GM12801 (cell line): ENCODE data around the gene UQCC5.

Source experiments
- TF ChIP-seq, protein P1 (sequence below): IDR thresholded peaks from one replicate; pipeline ENCODE4 v1.5.1; 2011; ENCODE audit warnings: control low read depth; ENCODE audit not compliant: insufficient read length; ENCODE audit errors: extremely low read depth

UQCC5 gene

DNA sequence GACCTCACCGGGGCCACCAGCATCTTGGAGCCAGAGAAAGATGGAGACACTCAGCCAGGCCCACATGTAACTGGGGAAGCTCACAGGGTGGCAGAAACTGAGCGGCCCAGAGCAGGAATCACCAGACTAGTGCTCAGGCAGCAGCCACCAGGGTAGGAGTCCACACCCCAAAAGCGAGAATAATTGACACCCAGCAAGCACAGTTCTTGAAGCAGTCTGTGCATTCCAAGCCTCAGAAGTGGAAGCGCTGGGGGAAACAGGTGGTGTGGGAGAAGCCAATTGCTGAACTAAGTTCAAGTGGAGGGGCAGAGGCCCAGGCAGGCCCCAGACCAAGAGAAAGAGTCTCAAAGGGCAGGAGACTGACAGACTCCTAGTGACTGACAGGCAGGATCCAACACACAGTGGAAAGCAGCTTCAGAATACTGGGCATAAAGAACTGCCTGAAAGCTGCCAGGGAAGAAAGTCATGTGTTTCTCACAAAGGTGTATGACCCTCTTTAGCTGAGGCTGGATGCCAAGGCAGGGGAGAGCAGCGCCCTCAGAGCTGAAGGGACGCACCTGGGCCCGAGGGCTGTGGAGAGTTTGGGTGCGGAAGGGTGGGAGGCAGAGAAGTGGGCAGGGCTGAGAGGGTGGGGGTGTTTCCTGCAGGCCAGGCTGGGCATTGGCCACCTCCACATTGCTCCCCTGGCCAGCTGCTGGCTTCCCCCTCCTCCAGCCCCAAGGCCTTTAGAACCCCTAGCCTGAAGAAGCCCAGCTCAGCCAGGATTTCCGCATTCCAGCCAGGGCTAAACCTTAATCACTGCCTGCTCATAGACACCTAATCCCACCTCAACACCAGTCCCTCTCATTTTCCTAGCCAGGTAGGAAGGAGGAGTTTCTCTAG is 10.5 kb upstream of the UQCC5 start:
- TF ChIP-seq, protein P1, sequence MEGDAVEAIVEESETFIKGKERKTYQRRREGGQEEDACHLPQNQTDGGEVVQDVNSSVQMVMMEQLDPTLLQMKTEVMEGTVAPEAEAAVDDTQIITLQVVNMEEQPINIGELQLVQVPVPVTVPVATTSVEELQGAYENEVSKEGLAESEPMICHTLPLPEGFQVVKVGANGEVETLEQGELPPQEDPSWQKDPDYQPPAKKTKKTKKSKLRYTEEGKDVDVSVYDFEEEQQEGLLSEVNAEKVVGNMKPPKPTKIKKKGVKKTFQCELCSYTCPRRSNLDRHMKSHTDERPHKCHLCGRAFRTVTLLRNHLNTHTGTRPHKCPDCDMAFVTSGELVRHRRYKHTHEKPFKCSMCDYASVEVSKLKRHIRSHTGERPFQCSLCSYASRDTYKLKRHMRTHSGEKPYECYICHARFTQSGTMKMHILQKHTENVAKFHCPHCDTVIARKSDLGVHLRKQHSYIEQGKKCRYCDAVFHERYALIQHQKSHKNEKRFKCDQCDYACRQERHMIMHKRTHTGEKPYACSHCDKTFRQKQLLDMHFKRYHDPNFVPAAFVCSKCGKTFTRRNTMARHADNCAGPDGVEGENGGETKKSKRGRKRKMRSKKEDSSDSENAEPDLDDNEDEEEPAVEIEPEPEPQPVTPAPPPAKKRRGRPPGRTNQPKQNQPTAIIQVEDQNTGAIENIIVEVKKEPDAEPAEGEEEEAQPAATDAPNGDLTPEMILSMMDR = no peak

DNA sequence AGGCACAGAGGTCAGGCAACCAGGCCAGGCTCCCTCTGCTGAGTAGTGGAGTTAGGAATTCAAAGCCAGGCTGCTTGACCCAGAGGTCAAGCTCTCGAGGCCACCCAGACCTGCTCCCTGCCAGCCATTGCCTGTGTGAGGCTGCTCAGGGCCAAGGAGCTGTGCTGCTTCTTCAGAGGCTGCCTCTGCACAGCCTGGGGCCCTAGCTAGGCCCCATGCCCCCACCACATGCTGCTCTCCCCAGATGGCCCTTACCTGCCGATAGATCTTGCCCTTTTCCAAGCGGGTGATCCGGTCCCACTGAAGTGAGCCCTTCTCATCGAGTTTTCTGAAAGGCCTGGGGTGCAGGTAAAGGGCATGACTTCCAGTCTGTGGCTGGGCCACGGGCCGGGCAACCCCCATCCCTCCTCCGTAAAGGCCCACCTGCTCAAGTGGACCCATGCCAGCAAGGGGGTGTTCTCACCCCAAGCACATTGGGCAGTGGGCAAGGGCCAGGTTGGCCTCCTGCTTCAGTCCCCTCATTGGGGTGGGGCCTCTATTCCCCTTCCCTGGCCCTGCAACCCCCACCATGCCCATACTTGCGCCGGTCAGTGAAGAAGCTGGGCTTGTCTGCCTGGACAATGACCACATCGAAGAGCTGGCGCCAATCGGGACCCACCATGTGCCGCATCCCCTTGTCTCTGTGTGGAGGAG is 9.2 kb upstream of the UQCC5 start:
- TF ChIP-seq, protein P1 = no peak

DNA sequence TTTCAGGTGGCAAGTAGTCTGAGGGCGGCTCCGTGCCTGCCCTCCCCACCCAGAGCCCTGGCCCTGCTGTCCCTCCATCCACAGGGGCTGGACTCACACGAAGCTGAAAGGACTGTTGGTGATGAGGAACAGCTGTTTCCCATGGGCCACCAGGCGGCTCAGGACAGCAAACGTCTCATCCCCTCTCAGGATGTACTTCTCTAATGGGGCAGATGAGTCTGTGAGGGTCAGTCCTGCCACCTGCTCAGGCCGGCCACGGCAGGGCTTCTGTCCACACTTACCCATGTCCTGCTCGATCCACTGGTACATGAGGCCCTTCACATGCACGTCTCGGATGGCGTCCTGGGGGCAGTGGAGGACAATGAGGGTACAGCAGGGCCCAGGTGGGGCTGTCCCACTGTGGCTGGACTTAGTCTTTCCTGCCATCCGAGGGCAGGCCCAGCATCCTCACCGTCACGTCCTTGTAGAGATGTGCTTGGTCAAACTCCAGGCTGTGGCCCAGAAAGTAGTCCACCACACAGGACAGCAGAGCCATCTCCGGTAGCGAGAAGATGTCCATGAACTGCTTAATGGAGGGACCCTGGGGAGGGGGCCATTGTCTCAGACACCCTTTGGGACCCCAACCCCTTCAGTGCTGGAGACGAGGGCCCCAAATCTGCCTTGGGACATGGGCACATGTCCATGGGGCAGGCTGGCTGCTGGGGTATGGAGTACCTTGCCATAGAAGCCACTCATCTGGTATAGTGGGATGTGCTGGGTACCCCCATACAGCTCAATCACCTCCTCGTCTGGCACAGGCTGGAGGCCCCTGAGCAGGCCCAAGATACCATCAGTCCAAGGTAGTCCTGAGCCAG is 8.4 kb upstream of the UQCC5 start:
- TF ChIP-seq, protein P1 = no peak

DNA sequence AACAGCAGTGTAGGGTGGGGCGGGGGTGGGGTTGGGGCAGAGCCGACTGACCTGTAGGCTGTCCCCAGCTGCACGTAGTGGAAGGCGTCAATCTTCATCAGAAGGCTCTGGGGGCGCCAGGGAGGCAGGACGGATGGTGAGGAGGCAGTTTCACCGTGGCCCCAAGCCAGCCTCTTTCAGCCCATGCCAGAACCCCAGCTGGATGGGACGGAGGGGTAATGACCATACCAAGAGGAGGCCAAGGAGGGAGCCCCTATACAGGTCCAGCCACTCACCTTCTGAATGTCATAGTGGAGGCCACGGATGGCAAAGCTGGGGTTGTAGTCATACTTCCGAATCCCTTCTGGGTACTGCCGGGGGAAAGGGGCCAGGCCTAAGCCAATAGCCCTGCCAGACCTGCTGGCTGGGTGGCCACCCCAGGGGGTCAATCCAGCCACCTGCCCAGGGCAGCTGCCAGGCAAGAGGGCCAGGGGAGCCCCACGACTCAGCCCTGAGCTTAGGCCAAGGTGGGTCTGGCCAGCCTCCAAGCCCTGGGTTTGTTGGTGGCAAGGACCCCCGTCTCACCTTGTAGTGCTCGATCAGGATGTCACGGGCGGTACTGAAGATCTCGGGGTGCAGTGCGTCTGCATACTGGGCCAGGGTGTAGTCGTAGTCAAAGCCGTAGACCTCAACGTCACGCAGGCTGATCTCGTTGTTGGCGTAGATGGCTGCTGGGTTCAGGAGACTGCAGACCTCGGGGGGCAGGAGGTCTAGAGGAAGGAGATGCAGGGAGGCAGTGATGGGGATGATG is 7.6 kb upstream of the UQCC5 start:
- TF ChIP-seq, protein P1 = no peak

DNA sequence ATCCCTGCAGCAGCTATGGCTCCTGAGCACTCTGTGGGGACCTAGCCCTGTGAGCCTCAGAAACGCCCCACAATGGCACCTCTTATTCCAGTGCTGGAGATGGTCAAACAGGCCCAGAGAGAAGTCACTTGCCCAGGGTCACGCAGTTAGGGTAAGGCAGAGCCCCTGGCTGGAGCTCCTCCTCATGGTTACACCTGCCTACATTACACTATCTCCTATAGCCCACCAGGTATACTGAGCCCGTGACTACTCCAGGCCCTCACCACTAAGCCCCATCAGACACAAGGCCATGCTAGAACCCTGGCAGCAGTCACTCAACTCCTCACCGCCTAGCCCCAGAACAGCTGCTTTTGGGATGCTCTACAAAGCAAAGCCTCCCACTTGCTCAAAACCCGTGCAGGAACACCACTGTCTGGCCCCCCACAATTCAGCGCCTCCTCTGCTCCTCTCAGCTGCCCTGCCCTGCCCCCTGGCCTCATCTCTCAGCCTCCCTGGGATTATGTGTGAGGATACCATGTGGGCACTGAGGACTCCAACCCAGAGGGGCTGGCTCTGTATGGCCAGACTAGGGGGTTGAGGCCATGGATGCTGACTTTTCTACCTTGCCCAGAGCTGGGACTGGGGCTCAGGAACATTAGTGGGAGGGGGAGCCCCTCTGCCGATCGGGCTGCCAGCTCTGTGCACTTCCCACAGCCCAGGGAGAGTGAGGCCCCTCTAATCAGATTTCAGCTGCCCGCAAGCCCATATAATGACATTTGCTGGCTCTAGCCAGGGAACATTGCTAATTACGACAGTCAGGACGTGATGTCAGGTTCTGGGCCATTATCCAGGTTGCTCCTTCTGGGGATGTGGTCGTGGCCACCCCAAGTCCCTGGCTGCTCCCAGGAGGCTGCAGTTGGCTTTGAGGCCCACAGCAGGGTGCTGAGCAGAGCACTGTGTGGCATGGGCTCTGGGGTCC is 6.8 kb upstream of the UQCC5 start:
- TF ChIP-seq, protein P1 = no peak
